Stimulated activated CD4-positive, alpha-beta T cell treated with anti-CD3 and anti-CD28 coated beads, TNF-alpha, amount 100 ng/mL, for 24 hours (primary cell): Measurements from ENCODE around the gene GOLGA6C.
A peak's percentile ranks its signal among the peaks of the same experiment; 100 is the strongest.
"Not testable (repeated sequence)": the region's sequence is repeated elsewhere in the genome, so short reads cannot be mapped to it uniquely, and the experiment has no call there.

Experiments used
- DNase-seq, 3 experiments: peaks; one replicate each; pipeline ENCODE4 v3.0.0-alpha.2; 2020; ENCODE audit warnings: low read depth in 3 of 3

GOLGA6C gene

DNA sequence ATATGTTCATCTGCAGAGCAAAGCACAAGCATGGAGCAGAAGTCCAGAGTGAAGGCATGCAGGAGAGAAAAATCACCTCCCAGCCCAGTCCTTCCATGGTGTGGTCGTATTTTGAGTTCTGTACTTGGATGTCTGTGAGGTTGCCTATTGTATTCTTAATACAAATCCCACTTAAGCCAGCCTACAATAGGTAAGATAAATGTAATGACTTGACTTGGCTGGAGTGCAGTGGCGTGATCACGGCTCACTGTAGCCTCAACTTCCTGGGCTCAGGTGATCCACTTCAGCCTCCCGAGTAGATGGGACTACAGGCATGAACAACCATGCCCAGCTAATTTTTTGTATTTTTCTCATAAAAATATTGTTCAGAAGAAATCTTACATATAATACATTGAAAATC, 6.8 kb upstream of the GOLGA6C start:
- DNase-seq: not testable (repeated sequence)

DNA sequence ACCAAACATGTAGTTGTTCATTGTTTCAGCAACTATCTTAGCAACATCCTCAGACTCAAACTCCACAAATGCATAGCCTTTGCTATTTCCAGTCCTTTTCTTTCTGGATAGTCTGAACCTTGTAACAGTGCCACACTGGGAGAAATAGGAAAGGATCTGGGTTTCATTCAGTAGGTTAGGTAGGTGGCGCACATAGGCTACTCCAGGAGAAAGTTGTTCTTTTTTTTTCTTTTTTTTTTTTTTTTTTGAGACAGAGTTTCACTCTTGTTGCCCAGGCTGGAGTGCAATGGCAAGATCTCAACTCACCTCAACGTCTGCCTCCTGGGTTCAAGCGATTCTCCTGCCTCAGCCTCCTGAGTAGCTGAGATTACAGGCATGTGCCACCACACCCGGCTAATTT, 5.8 kb upstream of the GOLGA6C start:
- DNase-seq: not testable (repeated sequence)

DNA sequence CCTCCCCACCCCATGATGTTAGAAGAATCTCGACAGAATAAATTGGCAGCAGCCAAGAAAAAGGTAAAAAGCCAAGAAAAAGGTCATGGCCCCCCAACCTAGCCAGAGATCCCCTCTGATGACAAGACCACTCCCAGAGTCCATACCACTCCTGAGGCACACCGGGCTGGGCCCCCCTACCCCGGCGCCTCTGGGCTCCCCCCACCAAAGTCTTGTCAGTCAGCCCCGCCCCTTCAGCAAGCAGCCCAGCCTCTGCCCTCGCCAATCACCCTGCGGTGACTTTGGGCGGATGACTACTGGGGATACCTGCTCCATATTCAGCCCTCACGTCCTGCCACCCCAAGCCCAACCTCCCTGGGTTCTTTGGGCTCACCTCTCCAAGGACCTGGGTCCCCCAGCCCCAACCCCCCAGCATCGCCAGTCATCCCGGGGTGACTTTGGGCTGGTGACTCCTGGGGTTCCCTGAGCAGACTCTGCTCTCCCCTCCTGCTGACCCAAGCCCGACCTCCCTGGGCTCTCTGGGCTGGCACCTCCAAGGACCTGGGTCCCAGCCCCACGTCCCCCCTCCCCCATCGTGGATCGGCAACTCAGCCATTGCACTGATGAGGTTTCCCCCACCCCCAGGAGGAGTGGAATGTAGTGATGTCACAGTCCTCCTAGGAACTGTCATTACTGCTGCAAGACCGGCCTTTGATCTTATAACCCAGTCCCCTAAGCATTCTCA, 648 bp downstream of the GOLGA6C start:
- DNase-seq: not testable (repeated sequence)

DNA sequence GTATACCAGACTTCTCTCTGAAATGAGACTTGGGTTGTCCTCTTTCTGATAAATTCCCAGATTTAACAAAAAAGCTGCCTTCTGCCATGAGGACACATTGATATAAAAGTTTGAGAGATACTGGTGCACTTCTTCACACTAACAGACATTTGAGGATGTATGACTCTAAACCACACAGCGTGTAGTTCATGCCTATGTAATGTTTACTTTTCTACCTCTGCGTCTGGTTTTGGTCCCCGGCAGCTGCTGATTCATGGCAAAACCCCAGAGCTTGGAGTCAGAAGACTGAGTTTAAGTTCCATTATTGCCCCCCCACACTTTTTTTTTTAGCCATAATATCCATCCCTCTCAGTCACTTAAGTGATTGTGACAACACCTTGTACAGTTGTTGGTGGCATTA, 1.7 kb downstream of the GOLGA6C start:
- not testable (repeated sequence) for DNase-seq

DNA sequence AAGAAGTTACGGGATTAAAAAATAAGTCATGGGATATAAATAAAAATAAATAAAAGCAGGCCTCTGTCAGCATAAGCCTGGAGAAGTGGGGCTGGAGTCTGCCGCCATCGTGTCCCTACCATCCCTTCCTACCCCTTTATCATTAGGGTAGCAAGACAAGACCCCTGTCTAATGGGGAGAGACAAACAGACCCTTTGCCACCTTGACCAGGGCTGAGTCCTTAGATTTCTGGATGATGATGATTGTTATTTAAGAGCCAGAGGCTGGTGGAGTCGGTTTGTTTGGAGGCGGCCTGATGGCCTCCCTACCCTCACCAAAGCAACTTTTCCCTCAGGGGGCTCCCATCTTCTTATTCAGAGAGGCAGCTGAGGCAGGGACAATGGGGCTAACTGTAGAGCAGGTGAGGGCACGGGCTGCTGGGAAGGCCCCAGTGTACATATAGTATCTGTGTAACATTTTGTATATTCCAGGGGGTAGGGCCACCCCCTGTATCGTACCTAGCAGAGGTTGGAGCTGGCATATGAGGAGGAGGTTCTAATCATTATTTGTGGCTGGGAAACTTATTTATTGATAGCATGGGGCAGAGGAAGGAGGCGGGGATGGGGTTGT, 15.7 kb downstream of the GOLGA6C start:
- DNase-seq: not testable (repeated sequence)

DNA sequence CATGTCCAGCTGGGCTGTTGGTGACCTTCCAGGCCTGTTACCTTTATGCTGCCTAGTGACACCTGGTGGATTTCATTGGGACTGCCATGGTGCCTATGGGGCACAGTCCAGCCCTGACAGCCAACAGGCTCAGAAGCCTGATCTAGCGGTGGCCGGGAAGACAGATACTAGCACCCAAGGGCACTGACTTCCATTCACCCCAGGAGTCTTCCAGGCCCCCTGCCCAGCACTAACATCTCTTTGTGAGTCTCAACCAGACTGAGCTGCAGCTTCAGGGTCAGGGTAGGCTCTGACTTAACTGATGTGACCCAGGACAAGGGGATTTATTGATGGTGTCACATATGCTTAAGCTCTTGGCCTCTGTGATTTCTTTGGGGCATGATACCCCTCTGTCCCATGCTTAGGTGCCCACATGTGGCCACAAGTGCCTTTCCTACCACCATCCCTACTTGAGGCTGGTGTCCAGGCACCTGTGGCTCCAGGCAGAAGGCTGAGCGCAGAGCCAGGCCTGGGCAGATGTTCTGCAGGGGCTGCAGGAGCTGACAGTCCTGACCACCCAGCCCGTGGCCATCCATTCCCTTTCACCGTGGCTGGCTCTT, 16.5 kb downstream of the GOLGA6C start:
- peak; percentile 20 to 75 (median 25) for DNase-seq

DNA sequence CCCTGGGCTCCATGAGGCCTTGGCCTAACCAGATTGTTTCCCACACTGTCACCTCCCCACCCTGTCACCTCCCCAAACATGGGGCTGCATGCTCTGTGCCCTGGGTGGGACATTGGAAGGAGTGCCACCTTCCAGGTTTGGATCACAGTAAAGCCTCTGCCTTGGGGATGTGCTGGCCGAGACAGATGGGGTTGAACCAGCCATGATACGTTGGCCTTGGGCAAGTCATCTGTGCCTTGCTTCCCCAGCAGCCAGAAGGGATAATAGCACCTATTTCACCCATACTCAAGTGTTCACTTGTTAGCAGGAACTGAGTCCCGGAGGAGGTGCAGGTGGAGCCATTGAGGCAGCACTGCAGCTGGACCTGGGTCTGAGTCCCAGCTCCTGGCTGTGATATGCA, 17.5 kb downstream of the GOLGA6C start:
- DNase-seq: not testable (repeated sequence)

DNA sequence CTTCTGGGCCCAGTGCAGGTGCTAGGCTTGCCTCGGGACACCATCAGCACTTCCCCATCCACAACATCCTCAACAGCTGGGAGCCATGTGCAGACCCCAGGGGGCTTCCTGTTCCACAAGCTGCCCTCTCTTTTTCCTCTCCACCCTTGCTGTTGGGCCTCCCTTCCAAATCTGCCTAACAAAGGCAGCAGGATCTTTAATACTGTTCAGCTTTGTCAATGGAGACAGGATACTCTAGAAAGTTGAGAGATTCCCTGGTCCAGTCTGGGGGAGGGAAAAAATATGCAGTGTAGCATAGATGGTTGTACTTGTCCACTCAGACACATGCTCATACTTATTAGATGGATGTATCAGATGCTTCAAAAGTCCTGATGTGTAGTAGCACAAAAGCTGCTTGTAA, 20.4 kb downstream of the GOLGA6C start:
- not testable (repeated sequence) for DNase-seq

DNA sequence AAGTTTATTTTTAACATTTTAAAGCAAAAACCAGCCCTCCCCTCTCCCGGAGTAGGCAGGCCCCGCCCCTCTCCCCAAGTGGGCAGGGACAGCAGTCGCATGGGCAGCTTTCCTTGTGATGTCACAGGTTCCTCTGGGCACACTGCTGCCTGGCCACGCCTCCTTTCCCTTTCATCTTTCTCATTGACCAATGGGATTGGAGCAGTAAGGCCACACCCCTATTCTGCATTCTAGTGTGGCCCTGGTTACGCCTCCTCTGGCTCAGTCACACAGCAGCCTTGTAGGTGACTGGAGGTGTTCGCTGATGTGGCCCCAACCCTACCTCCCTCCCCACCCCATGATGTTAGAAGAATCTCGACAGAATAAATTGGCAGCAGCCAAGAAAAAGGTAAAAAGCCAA, 24.4 kb downstream of the GOLGA6C start, which contains the start of gene GOLGA6D:
Gene GOLGA6D (plus strand): TSS at position 264 of the 400 bp plus-strand sequence. CDS start 41 bp downstream, at position 305.
- DNase-seq: not testable (repeated sequence)

DNA sequence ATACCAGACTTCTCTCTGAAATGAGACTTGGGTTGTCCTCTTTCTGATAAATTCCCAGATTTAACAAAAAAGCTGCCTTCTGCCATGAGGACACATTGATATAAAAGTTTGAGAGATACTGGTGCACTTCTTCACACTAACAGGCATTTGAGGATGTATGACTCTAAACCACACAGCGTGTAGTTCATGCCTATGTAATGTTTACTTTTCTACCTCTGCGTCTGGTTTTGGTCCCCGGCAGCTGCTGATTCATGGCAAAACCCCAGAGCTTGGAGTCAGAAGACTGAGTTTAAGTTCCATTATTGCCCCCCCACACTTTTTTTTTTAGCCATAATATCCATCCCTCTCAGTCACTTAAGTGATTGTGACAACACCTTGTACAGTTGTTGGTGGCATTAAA, 26.0 kb downstream of the GOLGA6C start:
- not testable (repeated sequence) for DNase-seq

DNA sequence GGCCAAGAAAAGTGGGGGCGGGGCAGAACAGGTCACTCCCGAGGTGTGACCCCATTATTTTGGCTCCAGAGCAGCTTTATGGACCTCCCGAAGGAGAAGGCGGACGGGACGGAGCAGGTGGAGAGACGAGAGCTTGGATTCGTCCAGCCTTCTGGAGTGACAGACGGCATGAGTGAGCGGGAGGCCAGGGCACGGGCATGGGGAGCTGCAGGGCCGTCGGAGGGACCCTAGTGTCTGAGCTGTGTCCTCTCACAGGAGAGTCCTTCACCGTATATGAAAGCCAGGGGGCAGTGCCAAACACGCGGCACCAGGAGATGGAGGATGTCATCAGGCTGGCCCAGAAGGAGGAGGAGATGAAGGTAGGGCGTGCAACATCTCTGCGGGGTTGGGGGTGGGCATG, 35.5 kb downstream of the GOLGA6C start:
- not testable (repeated sequence) for DNase-seq

DNA sequence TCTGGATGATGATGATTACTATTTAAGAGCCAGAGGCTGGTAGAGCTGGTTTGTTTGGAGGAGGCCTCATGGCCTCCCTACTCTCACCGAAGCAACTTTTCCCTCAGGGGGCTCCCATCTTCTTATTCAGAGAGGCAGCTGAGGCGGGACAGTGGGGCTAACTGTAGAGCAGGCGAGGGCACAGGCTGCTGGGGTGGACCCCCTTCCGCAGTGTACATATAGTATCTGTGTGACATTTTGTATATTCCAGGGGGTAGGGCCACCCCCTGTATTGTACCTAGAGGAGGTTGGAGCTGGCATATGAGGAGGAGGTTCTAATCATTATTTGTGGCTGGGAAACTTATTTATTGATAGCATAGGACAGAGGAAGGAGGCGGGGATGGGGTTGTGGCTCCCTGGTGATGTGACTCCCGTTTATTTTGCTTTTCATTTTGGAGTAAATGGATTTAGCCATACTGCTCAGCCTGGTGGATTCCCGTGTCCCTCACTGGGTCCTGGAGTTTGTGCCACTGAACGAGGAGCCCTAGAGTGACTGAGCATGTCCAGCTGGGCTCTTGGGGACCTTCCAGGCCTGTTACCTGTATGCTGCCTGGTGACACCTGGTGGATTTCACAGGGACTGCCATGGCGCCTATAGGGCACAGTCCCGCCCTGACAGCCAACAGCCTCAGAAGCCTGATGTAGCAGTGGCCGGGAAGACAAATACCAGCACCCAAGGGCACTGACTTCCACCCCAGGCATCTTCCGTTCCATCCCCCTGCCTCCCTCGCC, 40.6 kb downstream of the GOLGA6C start:
- DNase-seq: not testable (repeated sequence)

DNA sequence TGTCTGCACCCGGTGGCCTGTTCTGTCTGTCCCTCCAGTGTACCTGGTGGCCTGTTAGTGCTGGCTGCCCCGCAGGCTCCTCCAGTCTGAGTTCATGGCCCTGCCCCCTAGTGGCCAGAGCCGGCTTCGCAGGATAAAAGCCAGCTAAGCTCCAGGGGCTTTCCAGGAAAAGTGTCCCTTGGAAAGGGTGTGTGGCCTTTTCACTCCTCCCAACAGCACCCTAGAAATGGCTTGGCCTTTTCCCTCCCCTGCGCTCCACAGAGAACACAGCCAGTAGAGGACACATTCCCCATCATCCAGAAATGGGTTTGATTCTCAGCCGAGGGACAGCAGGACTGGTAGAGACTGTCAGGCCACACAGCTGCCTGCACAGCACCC, 41.2 kb downstream of the GOLGA6C start:
- DNase-seq: peak; percentile 40 to 60 (median 46)

DNA sequence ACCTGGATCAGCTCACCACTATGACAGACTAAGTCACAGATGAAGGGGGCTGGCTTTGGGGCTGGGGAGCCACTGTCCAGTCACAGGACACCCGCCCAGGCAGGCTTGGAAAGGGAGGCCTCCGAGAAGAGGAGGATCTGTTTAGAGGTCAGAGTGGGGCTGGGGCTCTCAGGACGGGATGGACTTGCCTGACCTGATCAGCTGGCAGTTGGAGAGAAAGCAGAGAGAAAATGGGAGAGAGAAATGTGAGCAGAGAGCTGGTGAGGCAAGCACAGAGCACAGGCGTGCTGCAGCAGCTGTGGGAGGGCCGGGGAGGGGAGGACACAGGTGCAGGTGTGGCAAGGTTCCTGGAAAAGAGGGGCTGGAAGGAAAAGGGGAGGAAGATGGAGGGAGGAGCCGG, 41.9 kb downstream of the GOLGA6C start:
- DNase-seq: not testable (repeated sequence)

DNA sequence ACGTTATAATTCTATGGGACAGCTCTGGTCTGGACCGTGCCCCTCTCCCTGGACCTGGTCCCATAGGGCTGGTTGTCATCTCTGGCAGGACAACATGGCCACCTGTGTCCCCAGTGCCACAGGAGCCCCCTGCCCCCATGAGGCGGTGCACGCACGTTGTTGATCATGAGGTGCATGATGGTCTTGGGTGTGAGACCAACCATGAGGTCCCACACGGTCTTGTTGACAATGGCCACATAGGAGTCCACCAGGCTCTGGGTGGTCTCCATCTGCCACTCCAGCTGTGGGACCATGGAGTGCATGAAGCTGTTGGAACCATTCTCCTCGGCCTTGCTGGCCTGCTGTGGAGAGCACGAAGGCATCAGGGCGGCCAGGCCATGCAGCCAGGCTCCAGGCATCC, 44.2 kb downstream of the GOLGA6C start:
- no peak for DNase-seq

DNA sequence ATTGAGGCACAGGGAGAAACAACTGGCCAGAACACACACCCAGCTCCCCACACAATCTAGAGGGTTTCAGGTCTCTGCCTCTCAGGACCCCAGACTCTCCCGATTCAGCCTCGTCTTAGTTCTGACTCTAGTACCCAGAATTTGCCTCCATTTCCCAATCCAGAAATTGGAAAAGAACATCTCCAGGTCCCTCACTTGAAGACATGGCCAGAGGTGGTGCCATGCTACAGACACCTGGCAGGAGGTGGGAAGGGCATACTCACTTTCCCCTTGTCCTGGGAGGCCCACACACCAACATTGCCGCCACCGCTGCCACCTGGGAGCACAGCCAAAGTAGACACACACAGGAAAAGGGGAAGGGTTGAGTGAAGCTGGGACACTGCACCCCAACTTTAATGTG, 44.6 kb downstream of the GOLGA6C start:
- not testable (repeated sequence) for DNase-seq

DNA sequence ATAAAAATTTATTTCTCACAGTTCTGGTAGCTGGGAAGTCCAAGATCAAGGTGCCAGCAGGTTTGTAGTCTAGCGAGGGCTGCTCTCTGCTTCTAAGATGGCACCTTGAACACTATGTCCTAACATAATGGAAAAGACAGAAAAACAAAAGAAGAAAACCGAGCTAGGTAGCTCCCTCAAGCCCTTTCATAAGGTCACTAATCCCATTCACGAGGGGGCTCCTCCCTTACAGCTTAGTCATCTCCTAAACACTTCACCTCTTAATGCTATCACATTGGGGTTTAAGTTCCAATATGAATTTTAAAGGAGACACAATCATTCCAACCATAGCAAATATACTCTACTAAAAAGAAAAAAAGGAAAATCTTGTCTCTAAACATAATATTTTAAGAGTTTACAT, 48.1 kb downstream of the GOLGA6C start:
- no peak for DNase-seq

DNA sequence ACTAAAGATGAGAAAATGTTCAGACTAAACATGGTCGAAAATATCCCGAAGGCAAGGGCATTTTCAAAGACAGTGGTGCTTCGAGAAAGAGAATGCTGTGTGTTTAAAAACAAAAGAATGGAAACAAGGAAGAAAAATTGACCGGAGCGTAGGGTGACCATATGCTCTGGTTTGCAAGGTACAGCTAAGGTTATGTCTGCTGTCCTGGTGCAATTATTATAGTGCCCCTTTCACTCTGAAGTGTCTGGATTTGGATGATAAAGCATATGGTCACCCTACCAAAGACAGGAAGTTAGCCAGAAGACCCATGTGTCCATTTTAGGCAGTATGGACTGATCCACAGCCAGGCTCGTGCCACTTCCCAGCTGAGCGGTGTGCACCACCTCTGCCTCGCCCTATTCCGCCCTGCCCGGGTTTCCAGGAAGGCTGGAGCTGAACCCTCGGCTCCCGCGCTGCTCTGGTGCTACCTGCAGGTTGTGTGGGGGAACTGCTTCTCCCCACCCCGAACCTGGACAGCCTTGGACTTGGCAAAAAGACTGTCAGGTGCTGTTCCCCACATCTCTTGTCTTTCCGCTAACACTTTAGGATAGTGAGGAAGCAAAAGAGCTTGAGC, 49.8 kb downstream of the GOLGA6C start:
- peak in 1 of 3 experiments; percentile 29 for DNase-seq

DNA sequence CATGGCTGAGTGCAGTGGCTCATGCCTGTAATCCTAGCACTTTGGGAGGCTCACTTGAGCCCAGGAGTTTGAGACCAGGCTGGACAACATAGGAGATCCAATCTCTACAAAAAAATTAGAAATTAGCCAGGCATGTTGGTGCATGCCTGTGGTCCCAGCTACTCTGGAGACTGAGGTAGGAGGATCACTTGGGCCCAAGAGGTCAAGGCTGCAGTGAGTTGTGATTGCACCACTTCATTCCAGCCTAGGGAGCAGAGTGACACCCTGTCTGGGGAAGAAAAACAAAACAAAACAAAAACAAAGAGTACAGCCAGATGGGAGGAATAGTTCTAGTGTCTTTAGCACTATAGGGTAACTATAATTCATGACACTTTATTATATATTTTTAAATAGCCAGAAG, 51.6 kb downstream of the GOLGA6C start:
- no peak for DNase-seq

DNA sequence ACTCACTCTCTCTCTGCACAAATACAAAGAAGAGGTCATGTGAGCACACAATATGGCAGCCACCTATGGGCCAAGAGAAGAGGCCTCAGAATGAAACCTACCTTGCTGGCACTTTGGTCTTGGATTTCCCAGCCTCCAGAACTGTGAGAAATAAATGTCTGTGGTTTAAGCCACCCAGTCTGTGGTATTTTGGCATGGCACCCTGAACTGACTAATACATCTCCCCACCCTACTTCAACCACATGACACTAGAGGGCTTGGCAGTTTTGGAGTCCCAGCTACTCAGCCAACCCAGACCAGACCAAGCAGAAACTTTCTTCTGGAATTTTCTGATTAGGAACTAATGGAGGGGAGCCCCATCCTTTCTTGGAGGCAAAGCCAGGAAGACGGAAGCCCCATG, 54.4 kb downstream of the GOLGA6C start:
- not testable (repeated sequence) for DNase-seq

DNA sequence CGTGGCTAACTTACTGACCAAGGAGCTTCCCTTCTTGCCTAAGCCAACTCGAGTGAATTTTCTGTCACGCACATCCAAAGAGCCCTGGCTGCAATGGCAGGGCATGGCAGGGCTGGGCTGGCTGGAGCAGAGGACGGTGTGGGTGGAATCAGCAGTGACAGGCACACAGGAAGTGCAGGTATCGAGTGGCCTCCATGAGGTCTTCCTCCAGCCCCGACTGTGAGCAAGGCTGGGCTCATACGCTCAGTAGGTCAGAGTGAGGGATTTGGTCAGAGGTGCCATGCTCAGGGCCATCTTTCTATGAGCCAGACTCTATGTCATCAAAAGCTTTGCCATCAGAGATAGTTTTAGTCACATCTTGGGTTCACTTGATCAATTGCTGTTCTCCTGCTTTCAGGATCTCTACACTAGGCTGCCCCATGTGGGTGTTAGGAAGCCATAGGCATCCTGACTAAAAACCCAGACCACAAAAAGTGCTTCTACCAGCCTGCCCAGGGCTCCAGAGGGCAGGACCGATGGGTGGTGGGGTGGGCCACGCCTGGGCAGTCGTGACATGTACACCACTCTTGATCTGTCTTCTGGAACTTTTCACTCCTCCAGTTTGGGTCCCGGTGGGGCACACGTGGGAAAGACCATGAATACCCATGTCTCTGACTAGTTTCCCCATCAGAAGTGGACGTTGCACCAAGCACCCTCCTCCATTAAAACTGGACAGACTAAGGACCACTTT, 55.1 kb downstream of the GOLGA6C start:
- no peak for DNase-seq
